Fibroblast of lung (primary cell): ENCODE measurements around the gene RGS17. TPM values are rescaled to one million over a fixed set of nuclear protein-coding genes. Genes with fewer than 3 reads are reported as not detected.

Source experiments
- DNase-seq, 2 donors: peaks; one replicate each; pipeline versions ENCODE4 v3.0.0 to v3.0.0-alpha.2; 2010; ENCODE audit warnings: low read depth in 2 of 2
- H2AFZ ChIP-seq: 2 replicates; pipeline ENCODE4 v1.5.1; 2012; ENCODE audit warnings: low read length, control low read depth, inconsistent platforms
- H3K27ac ChIP-seq: 2 replicates; pipeline ENCODE4 v1.5.1; 2011; ENCODE audit warnings: low read length, control low read depth; ENCODE audit not compliant: insufficient read depth
- H3K27me3 ChIP-seq: 2 replicates; pipeline ENCODE4 v1.5.1; 2011; ENCODE audit warnings: mild to moderate bottlenecking, low read length; ENCODE audit not compliant: control insufficient read depth, insufficient read depth
- H3K36me3 ChIP-seq: 2 replicates; pipeline ENCODE4 v1.5.1; 2011; ENCODE audit warnings: low read length; ENCODE audit not compliant: control insufficient read depth, insufficient read depth
- H3K4me1 ChIP-seq: 2 replicates; pipeline ENCODE4 v1.5.1; 2011; ENCODE audit warnings: low read length; ENCODE audit not compliant: control insufficient read depth, insufficient read depth; ENCODE audit errors: extremely low read depth
- H3K4me2 ChIP-seq: 2 replicates; pipeline ENCODE4 v1.5.1; 2011; ENCODE audit warnings: low read length, control low read depth; ENCODE audit not compliant: insufficient read depth; ENCODE audit errors: extremely low read depth
- H3K4me3 ChIP-seq, 4 experiments: fragments of 200-600 bp in 1 of 4; sonication (generic) in 1 of 4; replicated peaks in 1 of 4; 2 replicates each; pipeline ENCODE4 v1.5.1; 2011 to 2016; ENCODE audit warnings: low read length in 4 of 4, low read depth in 3 of 4, mild to moderate bottlenecking in 3 of 4, control low read depth in 2 of 4, inconsistent platforms in 1 of 4, mixed read lengths in 1 of 4; ENCODE audit not compliant: insufficient read depth in 1 of 4; ENCODE audit errors: control extremely low read depth in 1 of 4
- H3K79me2 ChIP-seq: 2 replicates; pipeline ENCODE4 v1.5.1; 2012; ENCODE audit warnings: mild to moderate bottlenecking, low read length, inconsistent platforms; ENCODE audit not compliant: control insufficient read depth, insufficient read depth
- H3K9ac ChIP-seq: 2 replicates; pipeline ENCODE4 v1.5.1; 2011; ENCODE audit warnings: mild to moderate bottlenecking, low read length, control low read depth; ENCODE audit not compliant: insufficient read depth
- H3K9me3 ChIP-seq: 2 replicates; pipeline ENCODE4 v1.5.1; 2012; ENCODE audit warnings: low read depth, low read length; ENCODE audit not compliant: control insufficient read depth, insufficient read depth
- H4K20me1 ChIP-seq: 2 replicates; pipeline ENCODE4 v1.5.1; 2011; ENCODE audit warnings: low read length; ENCODE audit not compliant: control insufficient read depth, insufficient read depth; ENCODE audit errors: extremely low read depth
- CTCF ChIP-seq, 2 donors: IDR thresholded peaks in 1 of 2; conservative IDR thresholded peaks in 1 of 2; 1 replicate in 1 of 2; 2 replicates in 1 of 2; pipeline ENCODE4 v1.5.1; 2011 to 2012; ENCODE audit warnings: low read length in 2 of 2, control low read depth in 1 of 2, inconsistent platforms in 1 of 2, low read depth in 1 of 2, mild to moderate bottlenecking in 1 of 2
- EZH2 ChIP-seq: IDR thresholded peaks from 2 replicates; pipeline ENCODE4 v1.5.1; 2012; ENCODE audit warnings: low read length, control low read depth, mild to moderate bottlenecking; ENCODE audit errors: missing control alignments
- polyA plus RNA-seq, 2 donors: library from polyadenylated mRNA; depleted of rRNA in 1 of 2; stranded (reverse) in 1 of 2; unstranded in 1 of 2; fragments of >200 nt; gene quantifications; 2 replicates each; pipeline ENCODE4 v1.2.1, GENCODE V29; 2011 to 2012; ENCODE audit warnings: missing spikeins in 1 of 2
- total RNA-seq: library from RNA; depleted of rRNA; stranded (reverse); fragments of >200 nt; gene quantifications from 2 replicates; pipeline ENCODE4 v1.2.1, GENCODE V29; 2014

The RGS17 gene
- total and polyA plus RNA-seq, 2 donors (not counting 1 experiment from before 2014, with no cell fraction given): 2.1 to 10.2 TPM

GRCh38 chr6:153074761-153075160, 56.3 kb downstream of the RGS17 start:
- H3K9ac ChIP-seq: no peak overlapping the region
- H3K79me2 ChIP-seq: peaks cover 2% of the 10 kb centered on the region
- DNase-seq: peak in 1 of 2 donors; percentile 39
- H3K36me3 ChIP-seq: no peaks in the 10 kb centered on the region
- H3K4me1 ChIP-seq: no peaks in the 10 kb centered on the region
- no peak overlapping the region for H3K4me2 ChIP-seq
- no peaks in the 10 kb centered on the region for H3K27me3 ChIP-seq
- no peak overlapping the region for H3K27ac ChIP-seq
- H3K9me3 ChIP-seq: no peaks in the 10 kb centered on the region
- H3K4me3 ChIP-seq: no peak overlapping the region
- H4K20me1 ChIP-seq: no peaks in the 10 kb centered on the region
- no peak overlapping the region for H2AFZ ChIP-seq
- TF ChIP-seq CTCF (conservative IDR thresholded peaks at IDR 0.05 in 1 of 2, IDR thresholded peaks at IDR 0.05 in 1 of 2; ENCODE audit: low read depth in 1 of 2, low read length in 2 of 2) (no peak), EZH2 (no peak)

- Histone ChIP-seq H2AFZ (no peak overlapping the region), H3K27me3 (no peaks in the 10 kb centered on the region), H3K9ac (no peak overlapping the region), H3K9me3 (no peaks in the 10 kb centered on the region), H3K4me1 (no peaks in the 10 kb centered on the region), H4K20me1 (no peaks in the 10 kb centered on the region), H3K4me2 (no peak overlapping the region), H3K36me3 (no peaks in the 10 kb centered on the region), H3K79me2 (peaks cover 2% of the 10 kb centered on the region), H3K27ac (no peak overlapping the region), H3K4me3 (no peak overlapping the region)
- TF ChIP-seq CTCF (conservative IDR thresholded peaks at IDR 0.05 in 1 of 2, IDR thresholded peaks at IDR 0.05 in 1 of 2; ENCODE audit: low read depth in 1 of 2, low read length in 2 of 2): no peak
- no peak for TF ChIP-seq EZH2
- DNase-seq: no peak
These were observed 57.2 kb downstream of the RGS17 start for GRCh38 chr6:153073841-153074240.

- H3K4me3 ChIP-seq: no peak overlapping the region
- TF ChIP-seq CTCF (conservative IDR thresholded peaks at IDR 0.05 in 1 of 2, IDR thresholded peaks at IDR 0.05 in 1 of 2; ENCODE audit: low read depth in 1 of 2, low read length in 2 of 2) (no peak), EZH2 (no peak)
- H3K27ac ChIP-seq: no peak overlapping the region
- no peaks in the 10 kb centered on the region for H4K20me1 ChIP-seq
- no peak overlapping the region for H3K4me2 ChIP-seq
- DNase-seq: no peak
- H3K4me1 ChIP-seq: no peaks in the 10 kb centered on the region
- no peaks in the 10 kb centered on the region for H3K9me3 ChIP-seq
- no peak overlapping the region for H3K9ac ChIP-seq
- no peaks in the 10 kb centered on the region for H3K27me3 ChIP-seq
- peaks cover 2% of the 10 kb centered on the region for H3K79me2 ChIP-seq
- no peaks in the 10 kb centered on the region for H3K36me3 ChIP-seq
- no peak overlapping the region for H2AFZ ChIP-seq
These were observed 60.3 kb downstream of the RGS17 start for GRCh38 chr6:153070756-153071155.
